Measurements from ENCODE around the gene SNX9.

GRCh38 chr6:157912326-157912725, 89.3 kb downstream of the SNX9 start:
- no peak for TF ChIP-seq TAF1 (IDR thresholded peaks at IDR 0.05; ENCODE audit: low read depth)
- no peak for TF ChIP-seq EP300 (IDR thresholded peaks at IDR 0.05; ENCODE audit: borderline replicate concordance)
- TF ChIP-seq REST (IDR thresholded peaks at IDR 0.05; ENCODE audit: low read depth): no peak
- no peak for TF ChIP-seq CEBPB (IDR thresholded peaks at IDR 0.05)
- no peak for TF ChIP-seq RAD21 (IDR thresholded peaks at IDR 0.05; ENCODE audit: low read depth)
- TF ChIP-seq USF1 (IDR thresholded peaks at IDR 0.05): no peak
- no peak for TF ChIP-seq FOXM1 (IDR thresholded peaks at IDR 0.05; ENCODE audit: borderline replicate concordance, low read depth)
- TF ChIP-seq YY1 (IDR thresholded peaks at IDR 0.05; ENCODE audit: low read depth): no peak
- TF ChIP-seq MAX (IDR thresholded peaks at IDR 0.05): no peak
- no peak for TF ChIP-seq TEAD4 (IDR thresholded peaks at IDR 0.05)

All from Ishikawa (cell line).